GM20000 (cell line): ENCODE data around the gene MYO16.
"Not testable (repeated sequence)": the region's sequence is repeated elsewhere in the genome, so short reads cannot be mapped to it uniquely, and the experiment has no call there.

Experiments used
- DNase-seq: peaks from one replicate; pipeline ENCODE4 v3.0.0; 2012; ENCODE audit warnings: low spot score
- CTCF ChIP-seq: IDR thresholded peaks from 2 replicates; pipeline ENCODE4 v1.5.1; 2012; ENCODE audit warnings: mild to moderate bottlenecking, control low read depth; ENCODE audit errors: extremely low read depth, missing control alignments

MYO16 gene

GRCh38 chr13:109214393-109214792 lies 585.0 kb downstream of the MYO16 start:
- no peak for TF ChIP-seq CTCF
- no peak for DNase-seq

- no peak for DNase-seq
- TF ChIP-seq CTCF, result no peak
Measured at GRCh38 chr13:109215377-109215776, 586.0 kb downstream of the MYO16 start.

- DNase-seq, result not testable (repeated sequence)
Measured at GRCh38 chr13:109217510-109217909, 588.1 kb downstream of the MYO16 start.

- DNase-seq, result no peak
- no peak for TF ChIP-seq CTCF
Measured at GRCh38 chr13:109220631-109221030, 591.2 kb downstream of the MYO16 start.

GRCh38 chr13:109224033-109224432 lies 594.6 kb downstream of the MYO16 start:
- TF ChIP-seq CTCF, result no peak
- no peak for DNase-seq

- no peak for TF ChIP-seq CTCF
- DNase-seq, result no peak
Measured at GRCh38 chr13:109226631-109227030, 597.2 kb downstream of the MYO16 start.

- DNase-seq, result no peak
Measured at GRCh38 chr13:109227344-109227940, 598.0 kb downstream of the MYO16 start.

More at GRCh38 chr13:109227344-109227940, 598.0 kb downstream of the MYO16 start:
- no peak for TF ChIP-seq CTCF
